Effector CD4-positive, alpha-beta T cell (primary cell): Measurements from ENCODE around the gene DPH6.
"Not testable (repeated sequence)": the region's sequence is repeated elsewhere in the genome, so short reads cannot be mapped to it uniquely, and the experiment has no call there.

Source experiments
- DNase-seq: peaks from one replicate; pipeline ENCODE4 v3.0.0-alpha.2; 2020
- total RNA-seq: gene quantifications from one replicate; lab custom pipeline; 2026; lab: John Stamatoyannopoulos, UW

DPH6 gene
- 8.4 reads per million, percentile 28 among the genes with 10 or more reads in this experiment for total RNA-seq

GRCh38 chr15:35545824-35546510 lies at the start of gene DPH6:
TSS of gene DPH6 (minus strand) at chr15:35546165. CDS start at chr15:35546141, 24 bp downstream.
- DNase-seq = peak; percentile 72

- no peak for DNase-seq
These were observed 49.7 kb upstream of the DPH6 start for GRCh38 chr15:35595656-35596055.

GRCh38 chr15:35591987-35592386 lies 46.0 kb upstream of the DPH6 start:
- DNase-seq = not testable (repeated sequence)

- DNase-seq = no peak
These were observed 38.0 kb upstream of the DPH6 start for GRCh38 chr15:35583863-35584528.

GRCh38 chr15:35580606-35581005 lies 34.6 kb upstream of the DPH6 start:
- DNase-seq = no peak

GRCh38 chr15:35567392-35567791 lies 21.4 kb upstream of the DPH6 start:
- DNase-seq = no peak

GRCh38 chr15:35566991-35567390 lies 21.0 kb upstream of the DPH6 start:
- DNase-seq = no peak

GRCh38 chr15:35565901-35566300 lies 19.9 kb upstream of the DPH6 start:
- no peak for DNase-seq

- DNase-seq = no peak
These were observed 16.7 kb upstream of the DPH6 start for GRCh38 chr15:35562641-35563040.

GRCh38 chr15:35561308-35561707 lies 15.3 kb upstream of the DPH6 start:
- no peak for DNase-seq

- no peak for DNase-seq
These were observed 14.9 kb upstream of the DPH6 start for GRCh38 chr15:35560870-35561269.

- no peak for DNase-seq
These were observed 14.3 kb upstream of the DPH6 start for GRCh38 chr15:35560258-35560657.

- no peak for DNase-seq
These were observed 13.7 kb upstream of the DPH6 start for GRCh38 chr15:35559683-35560082.

GRCh38 chr15:35557544-35557943 lies 11.6 kb upstream of the DPH6 start:
- DNase-seq = no peak

GRCh38 chr15:35557012-35557411 lies 11.0 kb upstream of the DPH6 start:
- DNase-seq = no peak

GRCh38 chr15:35555244-35555643 lies 9.3 kb upstream of the DPH6 start:
- no peak for DNase-seq

- DNase-seq = no peak
These were observed 5.0 kb upstream of the DPH6 start for GRCh38 chr15:35550957-35551356.

- no peak for DNase-seq
These were observed 3.6 kb upstream of the DPH6 start for GRCh38 chr15:35549567-35549966.

- DNase-seq = no peak
These were observed 2.5 kb upstream of the DPH6 start for GRCh38 chr15:35548435-35548834.

- no peak for DNase-seq
These were observed 1.9 kb upstream of the DPH6 start for GRCh38 chr15:35547775-35548364.

GRCh38 chr15:35546511-35547381 lies 781 bp upstream of the DPH6 start:
- no peak for DNase-seq

- peak; percentile 2 for DNase-seq
These were observed 595 bp downstream of the DPH6 start for GRCh38 chr15:35545316-35545823.

GRCh38 chr15:35540885-35541284 lies 5.1 kb downstream of the DPH6 start:
- DNase-seq = no peak
